HG03045 (cell line): ENCODE results near the gene TANC1.

Source experiments
- ATAC-seq: cut with Tn5 transposase; IDR thresholded peaks from one replicate; pipeline ENCODE4 v1.9.1; 2021; ENCODE audit warnings: mild to moderate bottlenecking, moderate library complexity; ENCODE audit not compliant: unreplicated experiment

Gene TANC1

GRCh38 chr2:158993721-158994587 is 25.5 kb downstream of the TANC1 start:
- no peak for ATAC-seq

DNA sequence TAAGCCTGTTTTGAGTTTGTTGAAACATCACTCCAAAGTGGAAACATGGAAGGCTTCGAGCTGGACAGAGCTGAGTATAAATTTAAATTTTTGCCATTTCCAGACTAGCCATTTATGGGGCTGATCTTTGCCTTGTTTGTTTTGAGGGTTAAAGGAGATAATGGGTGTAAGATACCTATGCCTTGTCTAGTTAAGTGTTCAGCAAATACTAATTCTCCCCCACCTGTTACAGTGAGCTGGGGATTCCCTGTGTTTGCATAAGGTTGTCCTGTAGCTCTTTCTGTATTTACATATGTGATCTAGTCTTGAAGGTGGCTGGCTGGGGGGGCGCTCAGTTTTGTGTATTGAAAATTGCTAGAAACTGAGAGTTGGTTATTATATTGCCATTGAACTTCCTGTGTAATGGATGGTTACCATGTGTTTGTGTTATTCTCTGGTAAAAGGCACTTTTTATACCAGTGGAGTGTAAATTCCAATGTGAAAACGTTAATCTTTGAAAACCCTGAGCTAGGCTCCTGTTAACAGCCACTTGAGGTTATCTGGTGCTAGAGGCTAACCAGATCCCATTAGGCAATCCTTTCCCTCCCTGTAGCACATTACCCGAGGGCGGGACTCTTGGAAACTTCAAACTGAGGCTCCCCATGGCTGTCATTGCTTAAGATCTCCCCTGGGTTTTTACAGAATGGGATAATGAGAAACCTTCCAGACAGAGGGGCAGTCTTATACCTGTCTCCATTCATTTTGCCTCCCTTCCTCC is 26.7 kb downstream of the TANC1 start:
- ATAC-seq = peak; percentile 55

- ATAC-seq = no peak
Measured at GRCh38 chr2:158995677-158996049, 27.2 kb downstream of the TANC1 start.

DNA sequence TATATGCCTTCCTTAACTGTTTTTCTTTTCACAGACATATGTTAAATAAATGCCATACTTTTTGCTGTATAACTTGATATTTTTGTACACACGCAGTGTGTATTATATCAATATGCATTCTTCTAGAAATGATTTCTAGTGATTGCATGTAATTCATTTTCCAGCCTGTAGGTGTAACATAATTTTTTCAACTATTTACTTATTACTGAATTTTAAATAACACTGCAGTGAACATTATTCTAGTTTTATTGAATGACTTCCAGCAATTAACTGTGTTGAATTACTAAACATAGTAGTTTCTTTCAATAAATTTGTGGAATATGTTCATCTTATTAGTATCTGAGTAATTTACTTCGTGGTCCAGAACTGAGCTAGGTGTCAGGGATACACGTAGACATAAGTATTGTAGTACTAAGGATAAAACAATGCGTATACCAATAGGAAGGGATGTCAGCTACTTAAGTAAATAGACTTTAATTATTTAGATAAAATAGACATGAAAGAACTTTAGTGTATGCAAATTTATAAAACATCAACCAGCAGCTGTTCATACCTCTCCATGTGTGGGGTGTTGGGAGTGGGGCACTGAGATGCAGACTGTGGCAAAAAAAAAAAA is 28.0 kb downstream of the TANC1 start:
- no peak for ATAC-seq

DNA sequence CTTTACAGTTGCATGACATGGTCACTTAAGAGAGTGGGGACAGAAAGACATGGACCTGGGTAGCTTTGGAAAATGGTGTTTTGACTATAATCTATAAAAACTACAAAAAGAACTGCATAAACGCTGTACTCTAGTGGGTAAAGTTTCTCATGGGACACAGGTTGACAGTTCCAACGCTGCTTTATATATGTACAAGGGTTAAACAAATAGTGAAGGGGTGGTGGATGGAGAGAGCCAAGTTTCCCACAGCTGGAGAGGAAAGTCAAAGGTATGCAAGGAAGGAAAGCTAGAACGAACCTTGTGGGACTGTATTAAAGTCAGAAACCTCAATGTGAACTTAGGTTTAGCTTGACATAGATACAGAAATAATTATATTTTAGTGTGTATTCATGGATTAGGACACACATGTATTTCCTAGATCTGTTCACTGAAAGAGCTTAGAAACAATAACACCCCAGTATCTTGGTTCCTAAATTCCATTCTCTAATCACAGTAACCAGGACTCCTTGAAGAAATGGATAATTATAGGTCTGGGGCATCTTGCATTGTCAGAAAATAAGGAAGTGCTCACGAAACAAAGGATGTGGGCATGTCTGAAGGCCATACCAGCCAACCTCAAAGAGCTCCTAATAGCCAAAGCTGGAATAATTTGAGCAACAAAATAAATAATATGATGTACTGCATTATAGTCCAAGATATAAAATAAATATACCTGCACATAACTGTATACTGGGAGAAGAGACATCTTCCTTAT is 28.8 kb downstream of the TANC1 start:
- ATAC-seq = no peak

DNA sequence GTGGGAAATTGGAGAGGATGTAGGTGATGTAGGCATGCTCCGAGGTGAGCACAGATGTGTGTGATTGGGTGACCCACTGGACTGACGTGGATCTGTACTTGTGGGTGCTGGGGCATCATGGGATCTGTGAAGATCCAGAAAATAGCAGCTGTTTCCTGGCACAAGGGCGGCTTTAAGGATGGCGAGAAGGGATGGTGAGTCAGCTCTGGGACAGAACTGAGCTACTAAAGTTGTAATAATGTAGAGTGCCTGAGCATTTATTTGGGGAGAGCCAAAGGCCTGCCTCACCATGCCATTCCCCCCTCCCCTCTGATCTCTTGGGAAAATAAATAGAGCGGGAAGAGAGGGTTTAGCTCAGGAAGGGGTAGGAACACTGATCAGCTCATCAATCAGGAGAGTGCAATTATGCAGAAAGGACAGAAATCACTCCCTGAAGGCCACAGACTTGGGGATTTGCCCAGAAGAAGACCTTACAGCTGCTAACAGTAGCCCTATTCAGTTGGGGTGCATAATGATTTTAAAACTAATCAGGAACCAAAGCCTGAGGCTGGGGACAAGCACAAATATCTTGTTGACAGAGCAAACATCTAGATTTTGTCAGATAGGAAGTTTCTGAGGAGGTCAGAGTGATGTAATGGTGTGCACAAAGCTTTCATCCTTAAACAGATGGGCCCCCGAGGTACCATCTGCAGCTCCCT is 30.3 kb downstream of the TANC1 start:
- no peak for ATAC-seq

- ATAC-seq = no peak
Measured at GRCh38 chr2:158999458-158999857, 31.0 kb downstream of the TANC1 start.

GRCh38 chr2:159000072-159000471 is 31.6 kb downstream of the TANC1 start:
- ATAC-seq = no peak

DNA sequence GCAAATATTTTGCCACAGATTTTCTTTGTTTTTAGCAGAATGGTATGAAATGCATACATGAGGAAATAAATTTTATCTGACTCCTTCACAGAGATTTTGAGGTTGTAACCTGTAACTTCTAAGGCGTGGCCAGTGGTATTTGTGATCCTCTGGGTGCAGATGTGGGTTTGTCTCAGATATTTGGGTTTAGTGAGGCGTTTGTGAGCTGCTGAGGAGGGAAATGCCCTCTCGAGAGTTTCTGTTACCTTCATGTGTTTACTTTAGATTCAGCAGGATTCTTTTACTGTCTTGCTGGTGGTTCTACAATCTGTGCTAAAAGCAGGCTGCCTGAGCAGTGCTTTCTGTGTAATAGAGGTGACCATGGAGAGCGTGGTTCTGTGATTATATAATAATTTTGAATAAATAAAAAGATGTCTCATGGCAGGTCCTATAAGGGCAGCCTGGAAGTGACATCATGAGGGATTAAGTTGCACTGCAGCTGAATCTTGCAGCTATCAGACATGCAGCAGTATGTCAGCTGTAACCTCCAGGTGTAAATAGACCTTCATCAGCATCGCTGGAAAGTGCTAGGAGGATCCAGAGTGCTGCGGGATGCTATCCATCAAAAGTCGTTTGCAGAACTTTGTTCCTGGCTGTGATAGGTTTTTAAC is 34.1 kb downstream of the TANC1 start:
- no peak for ATAC-seq

DNA sequence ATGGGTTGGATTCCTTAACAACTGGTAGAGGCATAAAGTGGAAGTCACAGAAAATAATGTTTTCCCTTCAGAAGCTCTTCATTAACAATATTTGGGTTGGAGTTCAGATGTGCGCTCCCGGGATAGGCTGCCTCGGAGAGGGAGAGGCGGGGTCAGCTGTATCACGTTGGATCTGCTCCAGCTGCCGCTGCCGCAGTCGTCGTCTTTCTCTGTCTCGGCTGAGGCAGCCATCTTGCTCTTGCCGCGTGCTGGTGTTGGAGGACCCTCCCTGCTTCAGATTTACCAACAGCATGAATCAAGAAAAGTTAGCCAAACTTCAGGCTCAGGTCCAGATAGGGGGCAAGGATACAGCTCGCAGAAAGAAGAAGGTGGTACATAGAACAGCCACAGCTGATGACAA is 35.1 kb downstream of the TANC1 start:
- no peak for ATAC-seq

DNA sequence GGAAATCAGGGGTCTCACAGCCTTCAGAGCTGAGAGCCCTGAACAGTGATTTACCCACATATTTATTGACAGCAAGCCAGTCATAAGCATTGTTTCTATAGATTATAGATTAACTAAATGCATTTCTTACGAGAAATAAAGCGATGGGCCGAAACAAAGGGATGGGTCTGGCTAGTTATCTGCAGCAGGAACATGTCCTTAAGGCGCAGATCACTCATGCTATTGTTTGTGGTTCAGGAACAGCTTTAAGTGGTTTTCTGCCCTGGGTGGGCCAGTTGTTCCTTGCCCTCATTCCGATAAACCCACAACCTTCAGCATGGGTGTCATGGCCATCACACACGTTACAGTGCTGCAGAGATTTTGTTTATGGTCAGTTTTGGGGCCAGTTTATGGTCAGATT is 36.4 kb downstream of the TANC1 start:
- ATAC-seq = no peak

- ATAC-seq = no peak
Measured at GRCh38 chr2:159009940-159010339, 41.5 kb downstream of the TANC1 start.

DNA sequence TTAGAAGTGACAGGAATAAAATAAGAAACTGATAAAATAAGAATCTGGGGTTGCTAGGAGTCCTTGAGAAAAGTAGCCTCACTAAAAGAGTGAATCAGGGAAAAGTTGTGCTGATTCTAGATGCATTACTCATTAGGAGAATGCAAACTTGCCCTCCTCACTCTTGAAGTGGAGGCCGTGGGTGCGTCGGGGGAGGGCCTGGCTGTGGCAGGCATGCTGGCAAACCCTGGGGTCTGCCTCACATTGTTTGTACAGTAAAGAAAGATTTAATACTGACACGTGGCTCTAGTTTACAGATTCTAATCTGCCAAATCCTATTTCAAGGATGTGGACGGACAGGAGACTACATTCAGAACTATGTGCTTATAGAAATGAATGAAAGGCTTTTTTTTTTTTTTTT is 41.9 kb downstream of the TANC1 start:
- no peak for ATAC-seq

DNA sequence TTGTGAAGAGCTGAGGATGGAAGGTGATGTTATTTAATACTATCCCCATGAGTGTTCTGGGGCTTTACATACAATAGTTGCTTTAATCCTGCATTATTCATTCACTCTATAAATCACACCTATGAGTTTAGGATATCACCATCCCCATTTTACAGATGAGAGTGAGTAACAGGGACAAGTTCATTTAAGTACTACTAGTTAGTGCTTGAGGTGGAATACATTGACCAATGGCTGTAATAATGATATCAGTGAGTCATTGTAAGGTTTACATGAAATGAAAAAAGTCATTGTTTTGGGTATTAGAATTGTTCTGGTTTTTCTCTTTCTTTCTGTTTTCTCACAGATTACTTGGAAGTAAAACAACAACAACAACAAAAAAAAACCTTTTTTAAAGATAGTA is 42.5 kb downstream of the TANC1 start:
- ATAC-seq = no peak

DNA sequence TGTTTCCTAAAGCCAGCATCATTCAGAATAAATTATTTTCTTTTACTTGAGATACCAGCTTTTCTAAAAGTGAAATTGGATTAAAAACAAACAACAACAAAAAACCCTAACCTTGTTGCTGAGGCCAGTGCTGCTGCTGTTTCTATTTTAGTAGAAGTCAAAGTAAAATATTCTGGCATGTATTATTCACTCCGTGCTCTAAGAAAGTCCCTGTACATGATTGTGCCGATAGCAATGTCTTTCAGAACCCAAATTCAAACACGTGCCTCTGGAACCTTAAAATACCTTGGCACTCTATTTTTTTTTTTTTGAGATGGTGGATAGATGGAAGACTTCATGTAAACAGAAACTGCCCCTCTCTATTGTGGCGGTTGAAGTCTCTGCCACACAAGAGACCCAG is 43.7 kb downstream of the TANC1 start:
- ATAC-seq = no peak

DNA sequence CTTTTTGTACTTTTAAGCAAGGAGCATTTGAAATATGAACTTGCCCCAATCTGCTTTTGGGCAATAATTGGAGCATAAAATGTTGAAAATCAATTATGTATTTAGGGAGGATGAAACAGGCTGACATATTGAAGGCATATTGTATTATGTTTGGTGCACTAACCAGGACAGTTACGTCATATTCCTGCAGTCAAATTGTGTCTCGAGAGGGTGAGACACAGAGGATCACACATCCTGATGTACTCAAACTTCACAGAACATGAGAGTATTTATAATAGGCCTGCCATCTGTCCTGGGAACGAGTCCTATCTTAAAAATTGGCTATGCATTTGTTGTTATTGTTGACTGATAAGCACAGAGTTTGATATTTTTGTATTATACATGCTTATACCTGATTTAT is 44.7 kb downstream of the TANC1 start:
- no peak for ATAC-seq

GRCh38 chr2:159015174-159015573 is 46.7 kb downstream of the TANC1 start:
- ATAC-seq = no peak

GRCh38 chr2:159015823-159016222 is 47.4 kb downstream of the TANC1 start:
- ATAC-seq = no peak

- no peak for ATAC-seq
Measured at GRCh38 chr2:159017837-159018236, 49.4 kb downstream of the TANC1 start.

GRCh38 chr2:159019021-159019420 is 50.6 kb downstream of the TANC1 start:
- ATAC-seq = no peak
